PC-3 (cell line): ENCODE data around the gene RAB29.

Experiments
- EZH2phosphoT487 ChIP-seq: fragments of 300-600 bp; sonication (generic); IDR thresholded peaks from 2 replicates; pipeline ENCODE4 v1.6.1; 2018; ENCODE audit warnings: mild to moderate bottlenecking, antibody characterized with exemption, low read length, borderline replicate concordance
- TF ChIP-seq, protein P1 (sequence below): fragments of 300-600 bp; sonication (generic); conservative IDR thresholded peaks from 2 replicates; pipeline ENCODE4 v1.5.1; 2017; ENCODE audit warnings: antibody characterized with exemption, low read depth, mild to moderate bottlenecking, low read length

DNA sequence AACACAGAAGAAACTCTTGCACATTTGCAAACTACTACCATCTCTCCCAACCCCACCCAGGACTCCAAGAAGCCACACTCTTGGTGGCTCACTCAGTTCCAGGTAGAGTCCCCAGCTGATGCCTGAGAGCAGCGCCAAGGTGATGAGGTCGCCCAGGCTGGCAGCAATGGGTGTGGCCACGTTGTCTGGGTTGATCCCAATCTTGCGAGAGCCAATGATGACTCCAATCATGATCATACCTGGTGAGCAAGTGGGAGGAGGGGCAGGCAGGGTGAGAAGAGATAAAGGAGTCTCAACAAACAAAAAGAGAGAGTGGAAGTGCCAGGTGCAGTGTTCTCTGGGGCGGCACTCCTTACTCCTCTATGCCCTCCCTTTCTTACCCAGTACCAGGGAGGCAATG lies 23.3 kb upstream of the RAB29 start:
- TF ChIP-seq, protein P1, sequence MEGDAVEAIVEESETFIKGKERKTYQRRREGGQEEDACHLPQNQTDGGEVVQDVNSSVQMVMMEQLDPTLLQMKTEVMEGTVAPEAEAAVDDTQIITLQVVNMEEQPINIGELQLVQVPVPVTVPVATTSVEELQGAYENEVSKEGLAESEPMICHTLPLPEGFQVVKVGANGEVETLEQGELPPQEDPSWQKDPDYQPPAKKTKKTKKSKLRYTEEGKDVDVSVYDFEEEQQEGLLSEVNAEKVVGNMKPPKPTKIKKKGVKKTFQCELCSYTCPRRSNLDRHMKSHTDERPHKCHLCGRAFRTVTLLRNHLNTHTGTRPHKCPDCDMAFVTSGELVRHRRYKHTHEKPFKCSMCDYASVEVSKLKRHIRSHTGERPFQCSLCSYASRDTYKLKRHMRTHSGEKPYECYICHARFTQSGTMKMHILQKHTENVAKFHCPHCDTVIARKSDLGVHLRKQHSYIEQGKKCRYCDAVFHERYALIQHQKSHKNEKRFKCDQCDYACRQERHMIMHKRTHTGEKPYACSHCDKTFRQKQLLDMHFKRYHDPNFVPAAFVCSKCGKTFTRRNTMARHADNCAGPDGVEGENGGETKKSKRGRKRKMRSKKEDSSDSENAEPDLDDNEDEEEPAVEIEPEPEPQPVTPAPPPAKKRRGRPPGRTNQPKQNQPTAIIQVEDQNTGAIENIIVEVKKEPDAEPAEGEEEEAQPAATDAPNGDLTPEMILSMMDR, result no peak
- TF ChIP-seq EZH2phosphoT487, result no peak
